Natural killer cell (primary cell): ENCODE results near the gene SLC25A48. TPM values are rescaled to one million over a fixed set of nuclear protein-coding genes. Genes with fewer than 3 reads are reported as not detected.

ENCODE experiments used
- ATAC-seq, 3 donors: fragments of 150-1000 bp in 2 of 3; fragments of 200-7000 bp in 1 of 3; cut with Tn5 transposase; 1 replicate in 1 of 3; 2 replicates in 2 of 3; pipeline ENCODE4 v1.10.0; 2021; ENCODE audit warnings: mild to moderate bottlenecking in 2 of 3, moderate library complexity in 2 of 3
- DNase-seq, 2 donors: peaks; one replicate each; pipeline versions ENCODE4 v3.0.0 to v3.0.0-alpha.2; 2013 to 2021; ENCODE audit warnings: mixed read lengths in 1 of 2
- H3K27ac ChIP-seq: one replicate; pipeline ENCODE4 v1.5.1; 2013; ENCODE audit warnings: mild to moderate bottlenecking, low read length
- H3K27me3 ChIP-seq: one replicate; pipeline ENCODE4 v1.6.1; 2013; ENCODE audit warnings: low read length; ENCODE audit not compliant: control insufficient read depth, insufficient read depth
- H3K36me3 ChIP-seq: one replicate; pipeline ENCODE4 v1.6.1; 2013; ENCODE audit warnings: low read length; ENCODE audit not compliant: control insufficient read depth, insufficient read depth
- H3K4me1 ChIP-seq: one replicate; pipeline ENCODE4 v1.6.1; 2013; ENCODE audit warnings: low read length; ENCODE audit not compliant: control insufficient read depth, insufficient read depth
- H3K4me3 ChIP-seq: one replicate; pipeline ENCODE4 v1.5.1; 2013; ENCODE audit warnings: low read length
- H3K9me3 ChIP-seq: one replicate; pipeline ENCODE4 v1.6.1; 2013; ENCODE audit warnings: low read length; ENCODE audit not compliant: control insufficient read depth, insufficient read depth
- H3K27ac Mint-ChIP-seq, 2 donors: one replicate each; pipeline ENCODE4 v1.8.0; 2022; ENCODE audit warnings: mild to moderate bottlenecking in 2 of 2, mixed read lengths in 2 of 2, moderate library complexity in 1 of 2
- H3K27me3 Mint-ChIP-seq, 2 donors: one replicate each; pipeline ENCODE4 v1.8.0; 2022; ENCODE audit warnings: low read depth in 2 of 2, mixed read lengths in 2 of 2
- H3K36me3 Mint-ChIP-seq: one replicate; pipeline ENCODE4 v1.8.0; 2022; ENCODE audit warnings: mixed read lengths
- H3K4me1 Mint-ChIP-seq, 2 donors: one replicate each; pipeline ENCODE4 v1.8.0; 2022; ENCODE audit warnings: mixed read lengths in 2 of 2
- H3K4me3 Mint-ChIP-seq: one replicate; pipeline ENCODE4 v1.8.0; 2022; ENCODE audit warnings: mild to moderate bottlenecking, moderate library complexity, mixed read lengths
- H3K9me3 Mint-ChIP-seq, 2 donors: one replicate each; pipeline ENCODE4 v1.8.0; 2022; ENCODE audit warnings: mixed read lengths in 2 of 2
- WGBS: methylation state at CpG from one replicate; pipeline ENCODE4 v1.1.7; 2013; ENCODE audit warnings: missing lambda C conversion rate; ENCODE audit not compliant: insufficient coverage; 5-methylcytosine and 5-hydroxymethylcytosine counted together
- intact Hi-C: fragments of 100-400 bp; cut with micrococcal nuclease; formaldehyde crosslinking; loops from one replicate; pipeline ENCODE4 v1.14.2; 2022
- total RNA-seq, 4 donors: library from RNA; stranded (reverse); fragments of 120-200 nt in 1 of 4; gene quantifications; one replicate each; pipeline versions ENCODE4 v1.2.3 to v1.2.4, GENCODE V29; 2013 to 2022
- TF ChIP-seq, protein P1 (sequence below): fragments of 200-600 bp; IDR thresholded peaks from one replicate; pipeline ENCODE4 v1.8.0; 2022; ENCODE audit warnings: antibody characterized with exemption

SLC25A48 gene
- total RNA-seq, 3 donors from 2014 or later (not counting 1 experiment from before 2014, with no cell fraction given), result not detected

DNA sequence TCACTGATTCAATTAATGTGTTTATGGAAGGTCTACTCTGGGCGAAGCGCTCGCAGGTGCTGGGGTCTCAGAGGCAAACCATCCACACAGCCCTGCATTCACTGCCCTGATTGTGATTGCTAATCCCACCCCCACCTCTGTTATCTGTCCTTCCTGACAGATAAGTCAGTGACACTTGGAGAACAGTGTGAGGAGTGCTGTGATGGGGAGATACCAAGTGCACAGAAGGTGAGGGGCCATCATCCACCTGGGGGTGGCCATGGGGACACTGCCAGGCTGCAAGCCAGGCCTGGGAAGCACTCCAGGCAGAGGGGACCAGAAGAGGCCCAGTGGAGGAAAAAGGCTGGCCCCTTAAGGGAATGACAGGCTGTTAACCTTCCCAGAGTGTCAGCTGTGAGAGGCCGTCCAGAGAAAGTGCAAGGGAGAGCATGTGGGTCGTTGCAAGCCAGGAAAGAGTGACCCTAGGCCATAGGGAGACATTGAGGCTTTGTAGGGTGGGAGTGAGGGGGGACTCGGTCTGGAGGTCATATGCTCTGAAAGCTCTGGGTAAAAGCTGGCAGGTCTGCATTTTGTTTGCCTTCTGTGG lies 43.2 kb downstream of the SLC25A48 start:
- H3K9me3 ChIP-seq, result no peaks in the 10 kb centered on the region
- ATAC-seq (no peak), DNase-seq (no peak)
- no peak overlapping the region for H3K4me3 ChIP-seq
- intact Hi-C loops, result no loop called here
- TF ChIP-seq, protein P1, sequence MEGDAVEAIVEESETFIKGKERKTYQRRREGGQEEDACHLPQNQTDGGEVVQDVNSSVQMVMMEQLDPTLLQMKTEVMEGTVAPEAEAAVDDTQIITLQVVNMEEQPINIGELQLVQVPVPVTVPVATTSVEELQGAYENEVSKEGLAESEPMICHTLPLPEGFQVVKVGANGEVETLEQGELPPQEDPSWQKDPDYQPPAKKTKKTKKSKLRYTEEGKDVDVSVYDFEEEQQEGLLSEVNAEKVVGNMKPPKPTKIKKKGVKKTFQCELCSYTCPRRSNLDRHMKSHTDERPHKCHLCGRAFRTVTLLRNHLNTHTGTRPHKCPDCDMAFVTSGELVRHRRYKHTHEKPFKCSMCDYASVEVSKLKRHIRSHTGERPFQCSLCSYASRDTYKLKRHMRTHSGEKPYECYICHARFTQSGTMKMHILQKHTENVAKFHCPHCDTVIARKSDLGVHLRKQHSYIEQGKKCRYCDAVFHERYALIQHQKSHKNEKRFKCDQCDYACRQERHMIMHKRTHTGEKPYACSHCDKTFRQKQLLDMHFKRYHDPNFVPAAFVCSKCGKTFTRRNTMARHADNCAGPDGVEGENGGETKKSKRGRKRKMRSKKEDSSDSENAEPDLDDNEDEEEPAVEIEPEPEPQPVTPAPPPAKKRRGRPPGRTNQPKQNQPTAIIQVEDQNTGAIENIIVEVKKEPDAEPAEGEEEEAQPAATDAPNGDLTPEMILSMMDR, result no peak
- no peaks in the 10 kb centered on the region for H3K36me3 ChIP-seq
- Mint-ChIP-seq H3K4me3 (no peak overlapping the region), H3K4me1 (no peaks in the 10 kb centered on the region), H3K27ac (no peak overlapping the region), H3K27me3 (peaks cover 17 to 21% of the 10 kb centered on the region in 2 donors), H3K9me3 (no peaks in the 10 kb centered on the region), H3K36me3 (no peaks in the 10 kb centered on the region)
- H3K27ac ChIP-seq, result no peak overlapping the region
- H3K4me1 ChIP-seq, result no peaks in the 10 kb centered on the region
- peaks cover 2% of the 10 kb centered on the region for H3K27me3 ChIP-seq
- WGBS, result 63% methylated on average over 3 of the region's 6 CpGs

DNA sequence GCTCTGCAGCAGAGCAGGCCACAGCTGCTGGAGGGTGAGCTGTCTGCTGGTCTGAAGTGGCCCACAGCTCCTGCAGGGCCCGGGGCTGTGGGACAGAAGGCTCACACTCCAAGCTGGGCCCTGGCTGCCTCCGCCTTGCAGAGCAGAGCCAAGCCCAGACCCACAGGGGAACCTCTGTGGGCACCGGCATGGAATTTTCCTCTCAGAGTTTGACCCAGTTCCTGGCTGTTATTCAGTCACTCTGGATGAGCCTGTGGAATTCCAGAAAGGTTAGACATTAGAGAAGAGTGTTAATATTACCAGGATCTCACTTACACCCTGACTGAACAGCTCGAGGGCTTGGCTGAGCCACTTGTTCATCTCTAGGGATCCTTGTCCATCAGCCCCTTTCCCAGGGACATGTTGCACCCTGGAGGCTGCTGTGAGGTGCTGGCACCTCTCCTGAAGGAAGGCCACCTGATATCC lies 43.7 kb downstream of the SLC25A48 start:
- Mint-ChIP-seq H3K27ac (no peak overlapping the region), H3K4me3 (no peak overlapping the region), H3K4me1 (no peaks in the 10 kb centered on the region), H3K27me3 (peaks cover 19 to 21% of the 10 kb centered on the region in 2 donors), H3K36me3 (no peaks in the 10 kb centered on the region), H3K9me3 (no peaks in the 10 kb centered on the region)
- H3K27me3 ChIP-seq, result peaks cover 2% of the 10 kb centered on the region
- DNase-seq (no peak), ATAC-seq (no peak)
- WGBS, result 84% methylated on average over 4 of the region's 4 CpGs
- no peak overlapping the region for H3K27ac ChIP-seq
- H3K4me3 ChIP-seq, result no peak overlapping the region
- TF ChIP-seq, protein P1, result no peak
- no peaks in the 10 kb centered on the region for H3K4me1 ChIP-seq
- H3K9me3 ChIP-seq, result no peaks in the 10 kb centered on the region
- no peaks in the 10 kb centered on the region for H3K36me3 ChIP-seq
- intact Hi-C loops, result no loop called here

DNA sequence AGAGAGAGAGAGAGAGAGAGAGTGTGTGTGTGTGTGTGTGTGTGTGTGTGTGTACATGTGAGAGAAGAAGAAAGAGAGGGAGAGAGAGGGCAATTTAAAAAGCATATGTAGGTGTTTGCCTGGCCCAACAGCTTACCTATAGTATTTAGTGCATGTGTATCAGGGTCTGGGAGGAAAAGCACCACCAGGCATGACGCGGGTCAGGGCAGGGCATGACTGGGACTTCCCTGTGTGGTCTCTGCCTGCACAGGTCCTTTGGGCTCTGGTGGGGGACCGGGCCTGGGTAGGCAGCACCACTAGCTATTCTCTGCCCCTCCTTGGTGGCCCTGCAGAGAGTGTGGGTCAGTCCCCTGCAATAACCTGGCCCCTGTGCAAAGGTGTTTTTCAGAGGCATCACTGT lies 45.1 kb downstream of the SLC25A48 start:
- H3K9me3 ChIP-seq, result no peaks in the 10 kb centered on the region
- WGBS, result 97% methylated on average over 3 of the region's 3 CpGs
- no peaks in the 10 kb centered on the region for H3K36me3 Mint-ChIP-seq

More for the DNA sequence above, 45.1 kb downstream of the SLC25A48 start:
- no peaks in the 10 kb centered on the region for H3K4me1 ChIP-seq
- H3K4me3 Mint-ChIP-seq, result no peak overlapping the region
- TF ChIP-seq, protein P1, result no peak
- H3K4me1 Mint-ChIP-seq, result no peaks in the 10 kb centered on the region
- peaks cover 2% of the 10 kb centered on the region for H3K27me3 ChIP-seq
- no peak for DNase-seq
- intact Hi-C loops, result no loop called here
- ATAC-seq, result no peak
- no peaks in the 10 kb centered on the region for H3K9me3 Mint-ChIP-seq
- no peak overlapping the region for H3K4me3 ChIP-seq
- H3K27me3 Mint-ChIP-seq, result peaks cover 19 to 25% of the 10 kb centered on the region in 2 donors
- no peaks in the 10 kb centered on the region for H3K36me3 ChIP-seq
- no peak overlapping the region for H3K27ac ChIP-seq
- no peak overlapping the region for H3K27ac Mint-ChIP-seq
